HG02852 (cell line): ENCODE measurements around the gene ATRIP.
"Not testable (repeated sequence)": the region's sequence is repeated elsewhere in the genome, so short reads cannot be mapped to it uniquely, and the experiment has no call there.

Experiments
- ATAC-seq: cut with Tn5 transposase; IDR thresholded peaks from one replicate; pipeline ENCODE4 v1.9.1; 2021; ENCODE audit warnings: mild to moderate bottlenecking, moderate library complexity; ENCODE audit not compliant: unreplicated experiment

ATRIP gene

GRCh38 chr3:48467110-48467454, 20.5 kb downstream of the ATRIP start:
- no peak for ATAC-seq

GRCh38 chr3:48467473-48468267, 21.1 kb downstream of the ATRIP start:
- no peak for ATAC-seq

DNA sequence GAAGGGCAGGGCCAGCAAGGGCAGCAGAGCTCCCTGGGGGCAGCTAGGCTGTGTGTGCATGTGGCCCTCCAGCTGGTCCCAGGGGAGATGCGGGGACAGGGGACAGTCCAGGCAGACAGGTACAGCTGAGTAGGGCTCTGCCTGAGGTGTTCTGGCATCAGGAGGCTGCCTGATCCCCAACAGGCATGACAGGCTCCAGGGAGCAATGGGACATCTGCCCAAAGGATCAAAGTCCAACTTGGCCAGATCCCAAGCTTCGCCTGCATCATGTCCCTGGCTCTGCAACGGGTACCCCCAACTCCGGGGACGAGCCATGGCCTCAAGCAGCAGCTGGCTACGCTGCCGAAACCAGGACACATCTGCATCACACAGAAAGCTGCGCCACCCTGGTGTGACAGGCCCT, 21.8 kb downstream of the ATRIP start:
- ATAC-seq = no peak

DNA sequence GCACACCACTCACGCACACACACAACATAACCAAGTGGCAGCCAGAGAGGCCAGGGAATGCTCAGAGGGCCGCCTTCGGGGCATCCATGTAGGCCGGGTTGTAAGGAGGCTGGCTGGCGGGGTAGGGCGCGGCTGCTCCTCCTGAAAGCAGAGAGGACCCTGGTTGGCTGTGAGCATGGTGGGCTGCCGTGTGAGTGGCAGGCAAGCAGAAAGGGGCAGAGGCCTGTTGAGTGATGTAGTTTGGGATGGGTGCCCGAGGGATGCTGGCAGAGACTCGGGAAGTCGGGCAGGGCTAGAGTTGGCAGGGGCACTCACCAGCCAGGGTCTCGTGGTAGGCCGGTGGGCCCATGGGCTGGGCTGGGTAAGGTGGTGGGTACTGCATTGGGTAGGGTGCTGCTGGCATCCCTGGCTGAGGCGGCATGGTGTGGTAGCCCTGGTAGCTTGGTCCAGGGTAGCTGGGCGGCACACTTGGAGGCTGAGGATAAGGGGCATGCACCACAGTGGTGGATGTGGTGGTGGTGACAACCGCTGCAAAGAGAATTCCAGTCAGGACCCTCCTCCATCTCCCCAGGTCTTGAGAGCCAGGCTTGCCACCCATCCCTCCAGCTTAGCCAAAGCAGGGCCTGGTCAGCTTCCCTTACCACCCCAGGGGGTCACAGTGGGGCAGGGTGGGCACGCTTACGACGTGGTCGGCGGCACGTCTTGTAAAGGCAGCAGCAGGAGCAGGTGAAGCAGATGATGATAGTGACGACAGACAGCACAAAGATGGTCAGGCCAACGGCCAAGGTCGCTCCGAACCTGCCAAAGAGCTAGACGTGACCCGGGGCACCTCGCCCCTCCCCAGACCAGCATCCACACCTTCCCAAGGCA, 22.7 kb downstream of the ATRIP start:
- no peak for ATAC-seq

DNA sequence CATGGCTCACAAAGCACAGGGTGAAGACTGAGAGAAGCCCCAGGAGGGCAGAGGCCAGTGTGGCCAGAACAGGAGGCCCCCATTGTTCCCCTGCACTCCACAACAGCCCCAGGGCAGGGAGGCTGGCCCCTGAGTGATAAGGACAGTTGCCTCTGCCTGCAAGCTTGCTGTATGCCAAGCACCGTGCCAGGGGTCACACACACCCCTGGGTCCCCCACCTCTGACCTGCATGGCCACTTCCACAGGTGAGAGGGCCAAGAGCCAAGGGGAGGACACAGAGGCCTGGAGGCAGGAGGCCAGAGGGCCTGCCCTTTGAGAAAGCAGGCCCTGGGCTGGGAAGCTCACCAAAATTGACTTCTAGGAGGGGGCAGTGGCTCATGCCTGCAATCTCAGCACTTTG, 23.7 kb downstream of the ATRIP start:
- ATAC-seq = no peak

- peak; percentile 39 for ATAC-seq
Measured at GRCh38 chr3:48472673-48472922, 26.1 kb downstream of the ATRIP start.

DNA sequence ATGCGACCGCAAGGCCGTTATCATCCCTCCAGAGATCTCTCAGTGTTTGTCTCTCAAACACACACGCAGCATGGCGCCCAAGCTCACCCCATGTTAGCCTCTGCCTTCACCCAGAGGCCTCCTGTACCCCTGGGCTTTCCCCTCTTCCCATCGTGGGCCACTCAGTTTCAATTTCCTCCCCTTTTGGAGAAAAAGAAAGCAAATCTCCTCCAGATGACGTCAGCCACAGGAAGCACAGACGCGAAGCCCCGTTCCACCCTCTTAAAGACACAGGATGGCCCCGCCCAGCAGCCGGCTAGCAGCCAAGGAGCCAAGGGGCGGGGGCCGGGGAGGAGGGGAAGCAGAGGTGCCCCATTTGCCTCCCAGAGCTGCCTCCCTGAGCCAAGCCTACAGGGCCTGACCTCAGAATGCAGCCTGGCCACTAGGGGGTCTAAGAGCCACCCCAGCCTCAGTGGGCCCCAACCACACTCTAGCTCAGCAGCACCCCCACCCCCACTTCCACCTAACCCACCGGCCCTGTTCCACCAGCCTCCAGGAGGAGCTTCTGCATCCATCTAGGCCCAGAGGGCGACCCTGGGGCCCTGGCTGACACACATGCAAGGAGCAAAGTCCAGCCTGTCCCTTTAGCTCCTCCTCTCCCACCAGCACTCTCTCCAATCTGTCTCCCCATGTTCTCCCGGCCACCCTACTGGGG, 26.5 kb downstream of the ATRIP start:
- peak; percentile 84 for ATAC-seq

GRCh38 chr3:48473617-48473952, 27.0 kb downstream of the ATRIP start:
- ATAC-seq = no peak

DNA sequence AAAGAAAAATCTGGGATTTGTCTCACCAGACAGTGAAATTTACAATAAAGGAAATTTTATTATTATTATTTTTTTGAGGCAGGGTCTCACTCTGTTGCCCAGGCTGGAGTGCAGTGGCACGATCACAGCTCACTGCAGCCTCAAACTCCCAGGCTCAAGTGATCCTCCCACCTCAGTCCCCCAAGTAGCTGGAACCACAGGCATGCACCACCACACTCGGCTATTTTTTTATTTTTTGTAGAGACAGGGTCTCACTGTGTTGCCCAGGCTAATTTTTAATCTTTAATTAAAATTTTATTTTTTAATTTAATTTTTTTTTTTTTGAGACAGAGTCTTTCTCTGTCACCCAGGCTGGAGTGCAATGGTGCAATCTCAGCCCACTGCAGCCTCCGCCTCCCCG, 27.5 kb downstream of the ATRIP start:
- not testable (repeated sequence) for ATAC-seq

GRCh38 chr3:48474619-48475018, 28.1 kb downstream of the ATRIP start:
- ATAC-seq = no peak

GRCh38 chr3:48475188-48475587, 28.7 kb downstream of the ATRIP start:
- no peak for ATAC-seq

DNA sequence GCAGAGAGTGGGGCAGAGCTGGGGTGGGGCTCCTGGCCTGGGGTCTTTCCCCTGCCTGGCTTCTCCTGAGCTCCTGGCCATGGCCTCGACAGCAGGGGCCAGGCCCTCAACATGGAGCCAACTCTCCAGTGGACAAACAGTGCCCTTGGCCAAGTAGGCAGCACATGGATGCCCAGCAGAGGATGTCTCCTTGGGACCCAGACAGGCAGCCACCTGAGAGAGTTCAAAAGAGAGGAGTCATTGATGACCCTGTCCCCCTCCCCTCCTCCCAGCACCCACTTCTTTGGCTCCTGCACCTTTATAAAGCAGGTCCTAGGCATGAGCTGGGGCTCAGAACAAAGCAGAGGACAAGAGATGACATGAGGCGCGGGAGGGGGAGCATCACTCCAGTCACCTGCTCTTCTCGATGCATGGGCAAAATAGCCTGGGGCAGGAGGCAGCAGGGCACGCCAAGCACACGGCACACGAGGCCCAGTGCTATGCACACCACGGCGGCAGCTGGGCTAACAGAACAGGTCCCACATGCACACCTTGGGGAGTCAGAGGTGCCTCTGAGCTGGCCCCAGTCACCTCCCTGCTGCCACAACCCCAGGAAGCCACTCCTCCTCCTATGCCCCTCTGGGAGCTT, 30.0 kb downstream of the ATRIP start:
- ATAC-seq = no peak

DNA sequence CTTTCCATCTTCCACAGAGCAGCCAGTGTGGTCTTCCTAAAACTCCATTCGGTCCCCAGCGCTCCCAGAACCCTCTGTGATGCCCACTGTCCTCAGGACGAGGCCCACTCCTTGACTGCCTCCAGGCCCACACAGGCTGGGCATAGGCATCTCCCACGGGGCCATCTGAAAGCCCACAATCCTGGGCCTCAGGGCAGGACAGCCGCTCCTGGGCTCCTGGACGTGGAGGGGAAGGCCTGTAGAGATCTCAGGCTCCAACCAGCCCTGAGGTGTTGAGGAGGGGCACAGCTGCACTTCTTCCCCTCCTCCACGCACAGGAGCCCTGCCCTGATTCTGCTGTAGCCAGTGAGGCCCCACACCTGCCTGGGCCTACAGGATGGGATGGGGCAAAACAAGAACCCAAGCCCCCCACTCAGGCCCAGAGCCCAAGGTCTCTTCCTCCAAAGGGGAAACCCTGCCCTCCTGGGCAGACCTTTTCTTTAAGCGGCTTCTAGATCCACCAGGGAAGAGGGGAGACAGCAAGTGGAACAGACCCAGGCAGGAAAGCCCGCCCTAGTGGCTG, 31.5 kb downstream of the ATRIP start:
- no peak for ATAC-seq

GRCh38 chr3:48478626-48479555, 32.4 kb downstream of the ATRIP start:
- no peak for ATAC-seq

GRCh38 chr3:48480891-48481290, 34.4 kb downstream of the ATRIP start:
- not testable (repeated sequence) for ATAC-seq

DNA sequence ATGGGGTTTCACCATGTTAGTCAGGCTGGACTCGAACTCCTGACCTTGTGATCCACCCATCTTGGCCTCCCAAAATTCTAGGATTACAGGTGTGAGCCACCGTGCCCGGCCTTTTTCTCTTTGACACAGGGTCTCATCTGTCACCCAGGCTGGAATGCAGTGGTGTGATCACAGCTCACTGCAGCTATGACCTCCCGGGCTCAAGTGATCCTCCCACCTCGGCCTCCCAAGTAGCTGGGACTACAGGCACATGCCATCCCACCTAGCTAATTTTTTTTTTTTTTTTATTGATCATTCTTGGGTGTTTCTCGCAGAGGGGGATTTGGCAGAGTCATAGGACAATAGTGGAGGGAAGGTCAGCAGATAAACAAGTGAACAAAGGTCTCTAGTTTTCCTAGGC, 36.3 kb downstream of the ATRIP start:
- ATAC-seq = not testable (repeated sequence)

GRCh38 chr3:48486952-48487351, 40.4 kb downstream of the ATRIP start:
- no peak for ATAC-seq

DNA sequence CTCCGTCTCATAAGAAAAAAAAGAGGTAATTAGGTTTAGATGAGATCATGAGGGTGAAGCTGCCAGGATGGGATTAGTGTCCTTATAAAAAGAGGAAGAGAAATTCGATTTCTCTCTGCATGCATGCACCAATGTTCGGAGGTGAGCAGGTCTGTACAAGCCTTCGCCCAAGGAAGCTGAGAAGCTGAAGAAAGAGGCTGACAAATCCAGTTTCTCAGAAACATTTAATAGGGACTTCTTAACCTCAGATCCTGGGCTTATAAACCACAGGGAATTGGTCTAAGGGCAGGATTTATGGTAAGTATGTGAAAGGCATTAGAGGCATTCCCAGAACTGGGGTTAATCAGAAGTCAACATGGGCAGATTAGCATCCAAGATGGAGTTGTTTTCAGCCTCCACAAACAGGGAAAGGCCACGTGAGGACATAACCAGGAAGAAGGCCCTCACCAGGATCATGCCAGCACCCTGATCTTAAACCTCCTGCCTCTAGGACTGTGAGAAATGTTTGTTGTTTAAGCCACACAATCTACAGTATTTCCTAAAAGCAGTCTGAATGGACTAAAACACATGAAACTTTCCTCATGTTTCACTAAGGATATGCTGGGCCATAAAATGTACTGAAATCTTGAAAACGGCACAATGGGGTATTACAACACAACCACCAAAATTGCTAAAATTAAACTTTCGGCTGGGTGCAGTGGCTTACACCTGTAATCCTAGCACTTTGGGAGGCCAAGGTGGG, 46.1 kb downstream of the ATRIP start:
- no peak for ATAC-seq

- no peak for ATAC-seq
Measured at GRCh38 chr3:48493203-48493501, 46.6 kb downstream of the ATRIP start.

DNA sequence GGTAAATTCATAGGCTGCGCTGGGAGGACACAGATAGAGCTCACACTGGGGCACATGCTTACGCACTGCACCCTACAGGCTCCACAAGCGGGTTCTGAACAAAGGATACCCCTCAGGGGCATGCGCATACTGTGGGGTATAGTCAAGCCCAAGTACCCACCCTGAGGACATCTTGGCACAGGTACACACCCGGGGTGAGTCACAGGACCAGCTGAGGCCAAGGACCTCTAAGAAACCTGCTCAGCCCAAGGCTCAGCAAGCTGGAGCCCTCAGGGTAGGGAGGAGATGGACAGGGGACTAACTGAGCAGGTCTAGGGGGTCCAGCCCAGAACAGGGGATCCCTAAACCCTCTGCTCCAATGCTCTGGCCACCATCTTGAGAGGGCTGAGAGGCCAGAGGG, 54.1 kb downstream of the ATRIP start:
- no peak for ATAC-seq
